HL-60/S4 treated with phorbol 12-myristate 13-acetate at 8.2 ng/mL for 4 days and 3 days (cell line): ENCODE data around the gene YES1.

Experiments used
- in situ Hi-C: fragments of 300-500 bp; cut with MboI; formaldehyde crosslinking; loops from 2 replicates; pipeline ENCODE4 v1.15.0; 2022; ENCODE audit warnings: low sequenced_read_pairs

The YES1 gene

DNA sequence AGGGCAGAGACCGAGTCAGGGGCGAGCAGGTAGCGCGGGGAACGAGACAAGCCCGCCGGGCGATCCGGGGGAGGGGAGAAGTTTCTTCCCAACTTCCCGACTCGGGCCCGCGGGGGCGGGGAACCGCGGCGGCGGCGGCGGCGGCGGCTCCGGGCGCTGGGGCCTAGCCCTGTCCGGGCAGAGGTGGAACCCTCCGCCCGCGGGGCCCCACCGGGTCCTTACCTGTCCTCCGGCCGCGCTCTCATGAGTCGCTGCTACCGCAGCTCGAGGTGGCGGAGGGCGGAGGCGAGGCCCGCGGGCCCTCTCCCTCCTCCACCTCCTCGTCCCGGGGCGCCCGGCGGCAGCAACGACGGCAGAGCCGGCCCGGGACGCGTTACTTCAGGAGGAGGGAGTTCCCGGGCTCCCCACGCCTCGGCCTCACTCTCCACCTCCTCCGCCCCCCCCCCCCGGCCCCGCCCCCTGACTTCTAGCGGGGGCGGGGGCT lies at the start of gene YES1:
TSS of gene YES1 (minus strand) at position 351 of the 484 bp plus-strand sequence. CDS start 55,415 bp downstream, outside the sequence.
- in situ Hi-C loops = no loop called here

DNA sequence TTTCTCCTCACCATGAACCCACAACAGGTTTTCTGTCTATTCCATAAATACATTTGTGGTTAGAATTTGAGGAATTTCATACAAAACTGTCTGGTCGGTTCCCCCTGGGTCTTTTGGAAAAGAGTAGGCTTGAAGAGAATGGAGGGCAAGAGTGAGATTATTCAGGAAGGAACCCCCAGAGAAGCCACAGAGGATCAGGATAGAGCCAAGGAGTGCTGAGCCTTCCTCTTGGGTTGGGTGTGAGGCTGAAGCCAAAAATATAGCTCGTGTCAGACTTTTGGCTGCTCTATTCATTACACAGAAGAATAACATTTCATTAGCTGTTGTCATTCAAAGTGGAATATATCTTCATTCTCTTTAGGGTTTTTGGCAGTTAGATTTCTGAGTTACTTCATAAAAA lies 45.9 kb upstream of the YES1 start:
- in situ Hi-C loops = no loop called here

- in situ Hi-C loops = no loop called here
Observed at GRCh38 chr18:853471-853870, 41.4 kb upstream of the YES1 start.

DNA sequence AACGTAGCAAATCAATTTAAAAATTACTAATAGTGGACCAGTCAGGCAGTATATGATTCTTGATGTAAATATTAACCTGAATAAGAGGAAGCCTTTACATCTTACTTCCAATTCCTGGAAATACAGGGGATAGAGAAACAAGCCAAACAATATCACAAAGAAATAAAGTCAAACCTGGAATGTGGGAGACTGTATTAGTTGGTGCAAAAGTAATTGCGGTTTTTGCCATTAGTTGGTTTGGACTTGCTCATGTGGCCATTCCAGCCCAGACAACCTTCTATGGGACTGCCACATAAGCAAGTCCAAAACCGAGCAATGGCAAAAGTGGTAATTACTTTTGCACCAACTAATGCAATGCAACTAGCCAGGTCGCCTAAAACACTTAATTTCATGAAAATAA lies 38.9 kb upstream of the YES1 start:
- in situ Hi-C loops = no loop called here

DNA sequence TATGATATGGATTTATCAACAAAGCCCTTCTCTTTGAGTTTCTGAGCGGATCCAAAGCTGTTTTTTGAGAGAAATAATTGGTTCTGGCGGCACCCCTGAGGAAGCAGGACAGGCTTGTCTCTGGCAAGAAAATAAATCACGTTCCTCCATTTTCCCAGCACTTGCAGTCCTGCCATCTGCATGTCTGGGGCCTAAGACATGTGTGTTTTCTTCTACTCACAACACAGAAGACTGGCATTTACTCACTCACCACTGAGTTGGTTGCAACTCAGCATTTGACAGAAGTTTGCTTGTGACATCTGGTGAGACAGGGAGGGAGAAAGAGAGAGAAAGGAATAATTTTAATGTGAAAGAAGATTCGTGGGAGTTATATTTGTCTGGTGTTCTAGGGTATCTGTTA lies 37.0 kb upstream of the YES1 start:
- in situ Hi-C loops = no loop called here

DNA sequence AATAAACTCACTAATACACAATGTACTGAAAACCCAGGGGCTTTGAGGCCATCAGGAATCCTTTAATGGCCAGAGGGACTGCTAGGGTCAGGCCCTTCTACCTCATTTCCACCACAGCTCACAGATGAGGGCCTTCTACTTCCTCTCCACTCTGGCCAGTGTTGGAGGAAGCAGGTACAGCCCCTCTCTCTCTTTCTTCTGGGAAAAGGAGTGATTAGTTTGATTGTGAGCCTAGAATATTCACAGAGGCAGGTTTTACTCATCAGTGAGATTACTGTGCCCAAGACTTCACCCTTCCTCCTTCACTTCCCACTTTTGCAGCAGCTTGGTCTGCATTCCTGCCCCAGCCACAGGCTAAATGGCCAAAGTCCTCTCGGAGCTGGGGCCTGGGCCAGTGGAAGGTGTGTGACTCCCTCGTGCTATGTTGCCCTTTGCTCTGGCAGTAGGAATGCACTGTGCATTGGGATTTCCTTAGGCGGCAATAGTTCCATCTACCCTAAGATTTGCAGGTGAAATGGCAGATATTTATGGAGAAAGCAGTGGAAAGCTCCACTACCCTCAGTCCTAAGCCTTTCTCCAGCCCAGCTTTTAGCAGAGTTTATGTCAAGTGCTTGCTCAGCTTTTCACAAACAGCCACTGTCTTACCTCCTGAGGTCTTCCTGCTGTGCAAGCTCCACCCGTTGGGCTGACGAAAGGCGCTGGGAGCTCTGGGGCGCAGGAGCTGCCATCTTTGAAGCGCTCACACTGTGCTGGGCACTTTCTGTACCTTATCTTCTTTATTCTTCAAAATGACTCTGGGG lies 36.2 kb upstream of the YES1 start:
- in situ Hi-C loops = no loop called here

GRCh38 chr18:845152-845819 lies 33.2 kb upstream of the YES1 start:
- in situ Hi-C loops = no loop called here

GRCh38 chr18:841647-842370 lies 29.8 kb upstream of the YES1 start:
- in situ Hi-C loops = no loop called here

DNA sequence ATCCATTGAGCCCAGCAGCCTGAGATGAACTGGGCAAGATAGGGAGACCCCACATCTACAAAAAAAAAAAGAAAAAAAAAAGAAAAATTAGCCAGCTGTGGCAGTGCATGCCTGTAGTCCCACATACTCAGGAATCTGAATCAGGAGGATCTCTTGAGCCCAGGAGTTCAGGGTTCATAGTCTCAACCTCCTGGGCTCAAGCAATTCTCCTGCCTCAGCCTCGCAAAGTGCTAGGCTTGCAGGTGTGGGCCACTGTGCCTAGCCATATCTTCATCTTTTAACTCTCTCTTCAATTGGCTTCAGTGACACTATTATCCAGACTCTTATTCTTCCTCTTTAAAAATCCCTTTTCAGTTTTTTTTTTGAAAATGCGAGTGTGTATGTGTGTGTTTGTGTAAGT lies 28.5 kb upstream of the YES1 start:
- in situ Hi-C loops = no loop called here

GRCh38 chr18:840023-840408 lies 28.0 kb upstream of the YES1 start:
- in situ Hi-C loops = no loop called here

DNA sequence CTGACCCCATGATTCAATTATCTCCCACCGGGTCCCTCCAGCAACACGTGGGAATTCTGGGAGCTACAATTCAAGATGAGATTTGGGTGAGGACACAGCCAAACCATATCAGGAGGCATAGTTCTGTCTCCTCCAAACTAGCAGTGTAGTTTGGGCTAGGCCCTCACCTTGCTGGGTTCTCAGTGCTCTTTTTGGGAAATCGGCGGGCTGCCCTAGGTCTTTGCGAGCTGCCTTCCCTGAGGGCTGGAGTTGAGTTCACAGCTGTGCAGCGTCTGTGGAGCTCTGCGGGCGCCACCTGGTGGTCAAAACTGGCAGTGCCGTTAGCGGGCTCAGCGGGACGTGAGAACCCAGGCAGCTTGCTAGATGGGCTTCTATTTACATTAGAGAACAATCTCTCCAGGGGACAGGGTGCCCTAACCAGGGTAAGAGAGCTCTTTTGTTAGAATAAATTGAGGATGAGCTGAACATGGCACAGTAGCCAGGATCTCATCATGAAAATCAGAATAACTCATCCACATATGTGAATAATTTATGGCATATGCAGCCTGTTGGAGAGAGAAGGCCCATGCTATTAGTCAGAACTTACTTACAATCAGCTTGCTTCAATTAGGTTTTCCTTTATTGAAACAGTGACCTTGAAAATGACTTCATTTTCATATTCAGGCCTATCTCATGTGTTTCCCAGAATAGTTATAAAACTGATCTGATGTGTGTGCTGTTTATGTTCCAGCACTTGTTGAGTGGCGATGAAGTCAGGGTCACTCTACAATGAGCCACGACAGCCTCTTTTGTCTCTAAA lies 27.4 kb upstream of the YES1 start:
- in situ Hi-C loops = loop anchor here (10.0 kb wide), 1 partner anchor 95 kb away; no protein-coding TSS in a partner anchor

DNA sequence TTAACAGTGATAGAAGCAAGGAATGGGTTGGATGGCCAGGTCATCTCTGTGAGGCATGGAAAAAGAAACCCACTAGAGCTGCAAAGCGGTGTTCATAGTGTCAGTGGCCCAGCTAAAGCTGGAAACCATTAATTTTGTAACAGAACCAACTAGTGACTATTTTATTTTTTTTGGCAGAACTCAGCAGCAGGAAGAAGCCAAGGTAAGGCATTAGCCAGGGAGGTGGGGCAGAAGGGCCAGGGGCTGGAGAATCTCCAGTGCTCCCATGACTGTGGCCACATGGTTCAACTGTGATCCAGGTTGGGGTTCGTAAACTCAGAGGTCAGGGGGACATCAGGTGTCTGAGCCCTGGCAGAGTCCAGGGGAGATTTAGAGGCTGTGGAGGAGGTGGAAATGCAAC lies 25.9 kb upstream of the YES1 start:
- in situ Hi-C loops = loop anchor here (10.0 kb wide), 1 partner anchor 93 kb away; no protein-coding TSS in a partner anchor

DNA sequence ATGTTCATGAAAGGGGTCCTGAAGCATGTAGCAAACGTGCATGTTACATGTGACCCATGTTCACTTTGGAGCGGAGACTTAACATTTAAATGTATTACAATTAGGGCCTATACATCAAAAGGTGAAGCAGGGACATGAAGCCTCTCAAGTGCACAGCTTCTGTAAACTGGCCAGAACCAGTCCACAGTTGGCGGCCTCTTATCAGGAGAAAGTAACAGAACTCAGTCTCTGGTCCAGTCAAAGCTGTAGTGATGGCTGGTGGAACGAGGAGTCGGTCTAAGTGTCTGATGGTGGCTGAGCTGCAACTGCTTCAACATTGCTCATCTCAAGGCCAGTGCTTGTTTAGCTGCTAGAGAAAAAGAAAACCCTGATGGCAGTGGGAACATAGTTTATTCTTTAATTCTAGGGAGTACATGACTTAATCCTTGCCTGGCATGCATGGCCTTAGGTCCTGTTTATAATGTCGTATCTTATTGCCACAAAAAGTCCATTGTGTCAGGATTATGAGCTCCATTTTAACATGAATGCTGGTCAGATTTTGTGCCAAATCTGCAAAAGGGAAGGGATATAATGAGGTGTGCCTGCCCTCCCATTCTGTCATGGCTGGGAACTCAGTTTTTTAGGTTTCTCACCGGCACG lies 22.2 kb upstream of the YES1 start:
- in situ Hi-C loops = loop anchor here (10.0 kb wide), 1 partner anchor 89 kb away; no protein-coding TSS in a partner anchor

DNA sequence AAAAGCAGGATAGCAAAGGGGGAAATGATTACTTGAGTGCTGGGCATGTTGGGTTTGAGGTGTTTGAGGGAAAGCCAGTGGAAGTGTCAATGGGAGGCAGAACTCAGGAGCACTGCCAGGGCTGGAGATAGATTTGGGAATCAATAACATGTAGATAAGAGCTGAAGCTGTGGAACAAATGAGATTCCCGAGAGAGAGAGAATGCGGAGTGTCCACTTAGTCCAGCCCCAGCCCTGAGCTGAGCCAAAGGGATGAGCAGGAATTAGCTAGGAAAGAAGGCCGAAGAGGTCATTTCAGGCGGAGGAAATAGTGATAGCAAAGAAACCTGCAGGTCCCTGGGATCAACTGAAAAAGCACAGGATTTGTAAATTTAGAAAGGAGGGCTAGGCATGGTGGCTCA lies 21.2 kb upstream of the YES1 start:
- in situ Hi-C loops = loop anchor here (10.0 kb wide), 1 partner anchor 88 kb away; no protein-coding TSS in a partner anchor

- in situ Hi-C loops = loop anchor here (10.0 kb wide), 1 partner anchor 87 kb away; no protein-coding TSS in a partner anchor
Observed at GRCh38 chr18:832085-832681, 20.1 kb upstream of the YES1 start.

DNA sequence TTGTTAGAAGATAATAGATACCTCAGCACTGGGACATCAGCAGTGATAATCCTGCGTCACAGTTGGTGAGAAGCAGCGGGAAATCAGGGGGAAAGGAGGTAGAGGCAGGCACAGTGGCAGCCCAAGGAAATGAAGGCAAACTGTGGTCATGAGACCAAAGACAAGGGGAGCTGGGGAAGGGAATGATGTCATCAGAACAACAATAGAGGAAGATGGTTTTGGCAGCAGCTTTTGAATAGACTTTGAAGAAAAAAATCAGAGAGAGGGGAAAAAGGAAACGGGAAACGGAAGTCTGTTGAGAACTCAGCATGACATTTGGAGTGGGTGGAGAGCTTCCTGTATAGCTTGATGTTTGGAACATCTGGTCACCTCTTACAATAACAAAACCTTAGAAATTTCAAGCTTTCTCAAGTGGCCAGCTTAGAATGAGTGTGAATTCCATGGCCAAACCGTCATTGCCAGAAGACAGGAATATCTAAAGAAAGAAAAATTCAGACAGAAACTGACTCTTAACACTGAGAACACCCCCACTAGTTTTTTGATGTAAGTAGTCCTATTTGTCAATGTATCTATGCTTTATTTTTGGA lies 18.4 kb upstream of the YES1 start:
- in situ Hi-C loops = loop anchor here (10.0 kb wide), 1 partner anchor 86 kb away; no protein-coding TSS in a partner anchor

DNA sequence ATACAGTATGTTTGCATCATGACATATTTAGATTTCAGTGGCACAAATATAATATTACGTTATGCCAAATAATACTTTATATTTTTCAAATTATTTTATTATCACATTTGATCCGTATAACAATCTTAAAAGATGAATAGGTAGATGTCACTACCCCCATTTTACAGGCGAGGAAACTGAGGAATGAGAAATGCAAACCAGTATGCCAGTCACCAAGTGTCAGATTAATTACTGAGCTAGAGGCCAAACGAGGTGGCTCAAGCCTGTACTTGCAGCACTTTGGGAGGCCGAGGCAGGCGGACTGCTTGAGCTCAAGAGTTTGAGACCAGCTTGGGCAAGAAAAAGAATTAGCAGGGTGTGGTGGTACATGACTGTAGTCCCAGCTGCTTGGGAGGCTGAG lies 17.4 kb upstream of the YES1 start:
- in situ Hi-C loops = no loop called here

DNA sequence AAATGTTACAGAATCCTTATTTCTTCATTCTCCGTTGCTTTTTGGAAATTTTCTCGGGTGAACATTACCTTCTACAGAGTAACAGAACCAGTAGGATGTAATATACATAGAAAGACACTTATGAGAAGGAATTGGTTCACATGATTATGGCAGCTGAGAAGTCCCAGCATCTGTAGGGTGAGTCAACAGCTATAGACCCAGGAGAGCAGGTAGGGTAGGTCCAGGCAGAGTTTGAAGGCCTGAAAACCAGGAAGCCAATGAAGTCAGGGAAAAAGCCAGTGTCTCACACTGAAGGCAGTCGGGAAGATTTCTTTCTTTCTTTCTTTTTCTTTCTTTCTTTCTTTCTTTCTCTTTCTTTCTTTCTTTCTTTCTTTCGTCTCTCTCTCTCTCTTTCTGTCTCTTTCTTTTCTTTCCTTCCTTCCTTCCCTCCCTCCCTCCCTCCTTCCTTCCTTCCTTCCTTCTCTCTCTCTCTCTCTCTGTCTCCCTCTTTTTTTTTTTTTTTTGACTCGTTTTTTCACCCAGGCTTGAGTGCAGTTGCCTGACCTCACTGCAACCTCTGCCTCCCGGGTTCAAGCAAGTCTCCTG lies 15.1 kb upstream of the YES1 start:
- in situ Hi-C loops = no loop called here
